Endothelial cell of umbilical vein (primary cell): ENCODE data around the gene SMC1A.

ENCODE experiments used
- CTCF ChIP-seq, 2 donors: IDR thresholded peaks; 1 replicate in 1 of 2; 2 replicates in 1 of 2; pipeline ENCODE4 v1.5.1; 2011; ENCODE audit warnings: low read length in 2 of 2, mild to moderate bottlenecking in 2 of 2, moderate library complexity in 2 of 2, control low read depth in 1 of 2, inconsistent platforms in 1 of 2, low read depth in 1 of 2; ENCODE audit not compliant: insufficient read depth in 1 of 2; ENCODE audit errors: extremely low read depth in 1 of 2
- EZH2 ChIP-seq: IDR thresholded peaks from 2 replicates; pipeline ENCODE4 v1.6.1; 2012; ENCODE audit warnings: borderline replicate concordance, low read depth, mild to moderate bottlenecking, moderate library complexity, low read length, inconsistent platforms; ENCODE audit not compliant: severe bottlenecking
- FOS ChIP-seq: IDR thresholded peaks from 2 replicates; pipeline ENCODE4 v1.6.1; 2011; ENCODE audit warnings: mild to moderate bottlenecking, low read length, moderate library complexity, borderline replicate concordance; ENCODE audit not compliant: insufficient read depth
- GATA2 ChIP-seq: IDR thresholded peaks from 2 replicates; pipeline ENCODE4 v1.7.0; 2011; ENCODE audit warnings: low read depth, mild to moderate bottlenecking, moderate library complexity, mixed read lengths, low read length; ENCODE audit not compliant: insufficient read length, insufficient read depth
- JUN ChIP-seq: IDR thresholded peaks from 2 replicates; pipeline ENCODE4 v1.6.1; 2011; ENCODE audit warnings: borderline replicate concordance, low read depth; ENCODE audit not compliant: insufficient read length, insufficient read depth
- MAX ChIP-seq: IDR thresholded peaks from 2 replicates; pipeline ENCODE4 v1.6.1; 2011; ENCODE audit not compliant: insufficient read depth, insufficient read length
- MYC ChIP-seq: IDR thresholded peaks from one replicate; pipeline ENCODE4 v1.6.1; 2011; ENCODE audit warnings: mild to moderate bottlenecking, low read depth, low read length
- POLR2A ChIP-seq: IDR thresholded peaks from 2 replicates; pipeline ENCODE4 v1.6.1; 2012; ENCODE audit warnings: low read depth, mild to moderate bottlenecking, control low read depth, low read length
- POLR2AphosphoS5 ChIP-seq: IDR thresholded peaks from 2 replicates; pipeline ENCODE4 v1.6.1; 2012; ENCODE audit warnings: low read depth, mild to moderate bottlenecking, control low read depth, low read length, moderate library complexity; ENCODE audit not compliant: insufficient read depth

- no peak for TF ChIP-seq POLR2AphosphoS5
- TF ChIP-seq CTCF (IDR thresholded peaks at IDR 0.05; ENCODE audit: extremely low read depth in 1 of 2, insufficient read depth in 1 of 2, low read depth in 1 of 2, low read length in 2 of 2), result no peak
- TF ChIP-seq POLR2A, result no peak
- no peak for TF ChIP-seq EZH2
- no peak for TF ChIP-seq MYC
- no peak for TF ChIP-seq JUN
- no peak for TF ChIP-seq MAX
- no peak for TF ChIP-seq FOS
- no peak for TF ChIP-seq GATA2
Observed at GRCh38 chrX:53374923-53375322, 47.5 kb downstream of the SMC1A start.
